Fibroblast of lung (primary cell): Measurements from ENCODE around the gene NRCAM. TPM values are rescaled to one million over a fixed set of nuclear protein-coding genes. Genes with fewer than 3 reads are reported as not detected.
A peak's percentile ranks its signal among the peaks of the same experiment; 100 is the strongest.

ENCODE experiments used
- DNase-seq, 2 donors: peaks; one replicate each; pipeline versions ENCODE4 v3.0.0 to v3.0.0-alpha.2; 2010; ENCODE audit warnings: low read depth in 2 of 2
- H2AFZ ChIP-seq: 2 replicates; pipeline ENCODE4 v1.5.1; 2012; ENCODE audit warnings: low read length, control low read depth, inconsistent platforms
- H3K27ac ChIP-seq: 2 replicates; pipeline ENCODE4 v1.5.1; 2011; ENCODE audit warnings: low read length, control low read depth; ENCODE audit not compliant: insufficient read depth
- H3K27me3 ChIP-seq: 2 replicates; pipeline ENCODE4 v1.5.1; 2011; ENCODE audit warnings: mild to moderate bottlenecking, low read length; ENCODE audit not compliant: control insufficient read depth, insufficient read depth
- H3K36me3 ChIP-seq: 2 replicates; pipeline ENCODE4 v1.5.1; 2011; ENCODE audit warnings: low read length; ENCODE audit not compliant: control insufficient read depth, insufficient read depth
- H3K4me1 ChIP-seq: 2 replicates; pipeline ENCODE4 v1.5.1; 2011; ENCODE audit warnings: low read length; ENCODE audit not compliant: control insufficient read depth, insufficient read depth; ENCODE audit errors: extremely low read depth
- H3K4me2 ChIP-seq: 2 replicates; pipeline ENCODE4 v1.5.1; 2011; ENCODE audit warnings: low read length, control low read depth; ENCODE audit not compliant: insufficient read depth; ENCODE audit errors: extremely low read depth
- H3K4me3 ChIP-seq, 4 experiments: fragments of 200-600 bp in 1 of 4; sonication (generic) in 1 of 4; replicated peaks in 1 of 4; 2 replicates each; pipeline ENCODE4 v1.5.1; 2011 to 2016; ENCODE audit warnings: low read length in 4 of 4, low read depth in 3 of 4, mild to moderate bottlenecking in 3 of 4, control low read depth in 2 of 4, inconsistent platforms in 1 of 4, mixed read lengths in 1 of 4; ENCODE audit not compliant: insufficient read depth in 1 of 4; ENCODE audit errors: control extremely low read depth in 1 of 4
- H3K79me2 ChIP-seq: 2 replicates; pipeline ENCODE4 v1.5.1; 2012; ENCODE audit warnings: mild to moderate bottlenecking, low read length, inconsistent platforms; ENCODE audit not compliant: control insufficient read depth, insufficient read depth
- H3K9ac ChIP-seq: 2 replicates; pipeline ENCODE4 v1.5.1; 2011; ENCODE audit warnings: mild to moderate bottlenecking, low read length, control low read depth; ENCODE audit not compliant: insufficient read depth
- H3K9me3 ChIP-seq: 2 replicates; pipeline ENCODE4 v1.5.1; 2012; ENCODE audit warnings: low read depth, low read length; ENCODE audit not compliant: control insufficient read depth, insufficient read depth
- H4K20me1 ChIP-seq: 2 replicates; pipeline ENCODE4 v1.5.1; 2011; ENCODE audit warnings: low read length; ENCODE audit not compliant: control insufficient read depth, insufficient read depth; ENCODE audit errors: extremely low read depth
- CTCF ChIP-seq, 2 donors: IDR thresholded peaks in 1 of 2; conservative IDR thresholded peaks in 1 of 2; 1 replicate in 1 of 2; 2 replicates in 1 of 2; pipeline ENCODE4 v1.5.1; 2011 to 2012; ENCODE audit warnings: low read length in 2 of 2, control low read depth in 1 of 2, inconsistent platforms in 1 of 2, low read depth in 1 of 2, mild to moderate bottlenecking in 1 of 2
- EZH2 ChIP-seq: IDR thresholded peaks from 2 replicates; pipeline ENCODE4 v1.5.1; 2012; ENCODE audit warnings: low read length, control low read depth, mild to moderate bottlenecking; ENCODE audit errors: missing control alignments
- polyA plus RNA-seq, 2 donors: library from polyadenylated mRNA; depleted of rRNA in 1 of 2; stranded (reverse) in 1 of 2; unstranded in 1 of 2; fragments of >200 nt; gene quantifications; 2 replicates each; pipeline ENCODE4 v1.2.1, GENCODE V29; 2011 to 2012; ENCODE audit warnings: missing spikeins in 1 of 2
- total RNA-seq: library from RNA; depleted of rRNA; stranded (reverse); fragments of >200 nt; gene quantifications from 2 replicates; pipeline ENCODE4 v1.2.1, GENCODE V29; 2014

Gene NRCAM
- total and polyA plus RNA-seq, 2 donors (not counting 1 experiment from before 2014, with no cell fraction given) = 2.1 to 2.2 TPM

GRCh38 chr7:108463613-108464012, 7.4 kb upstream of the NRCAM start:
- Histone ChIP-seq H3K9me3 (no peaks in the 10 kb centered on the region), H3K36me3 (no peaks in the 10 kb centered on the region), H4K20me1 (no peaks in the 10 kb centered on the region), H3K27me3 (peaks cover 3% of the 10 kb centered on the region), H3K4me3 (no peak overlapping the region), H2AFZ (no peak overlapping the region), H3K4me2 (no peak overlapping the region), H3K4me1 (no peaks in the 10 kb centered on the region), H3K9ac (no peak overlapping the region), H3K27ac (no peak overlapping the region), H3K79me2 (no peaks in the 10 kb centered on the region)
- no peak for DNase-seq
- TF ChIP-seq CTCF (conservative IDR thresholded peaks at IDR 0.05 in 1 of 2, IDR thresholded peaks at IDR 0.05 in 1 of 2; ENCODE audit: low read depth in 1 of 2, low read length in 2 of 2) (no peak), EZH2 (no peak)

- Histone ChIP-seq H3K79me2 (no peaks in the 10 kb centered on the region), H3K4me3 (no peak overlapping the region), H3K27me3 (peaks cover 14% of the 10 kb centered on the region), H3K9ac (no peak overlapping the region), H2AFZ (no peak overlapping the region), H3K36me3 (no peaks in the 10 kb centered on the region), H3K9me3 (no peaks in the 10 kb centered on the region), H3K27ac (no peak overlapping the region), H3K4me2 (no peak overlapping the region), H4K20me1 (no peaks in the 10 kb centered on the region), H3K4me1 (no peaks in the 10 kb centered on the region)
- TF ChIP-seq EZH2 = no peak
- TF ChIP-seq CTCF (conservative IDR thresholded peaks at IDR 0.05 in 1 of 2, IDR thresholded peaks at IDR 0.05 in 1 of 2; ENCODE audit: low read depth in 1 of 2, low read length in 2 of 2) = no peak
- DNase-seq = peak; percentile 31
Measured at GRCh38 chr7:108461840-108462239, 5.6 kb upstream of the NRCAM start.

- Histone ChIP-seq H3K9me3 (no peaks in the 10 kb centered on the region), H3K27ac (no peak overlapping the region), H2AFZ (no peak overlapping the region), H3K27me3 (peaks cover 15% of the 10 kb centered on the region), H3K4me2 (no peak overlapping the region), H3K4me3 (no peak overlapping the region), H3K4me1 (no peaks in the 10 kb centered on the region), H3K36me3 (no peaks in the 10 kb centered on the region), H4K20me1 (no peaks in the 10 kb centered on the region), H3K79me2 (no peaks in the 10 kb centered on the region), H3K9ac (no peak overlapping the region)
- TF ChIP-seq CTCF (conservative IDR thresholded peaks at IDR 0.05 in 1 of 2, IDR thresholded peaks at IDR 0.05 in 1 of 2; ENCODE audit: low read depth in 1 of 2, low read length in 2 of 2) (no peak), EZH2 (no peak)
- DNase-seq = peak in 1 of 2 donors; percentile 39
Measured at GRCh38 chr7:108460964-108461363, 4.7 kb upstream of the NRCAM start.
